HG03039 (cell line): Measurements from ENCODE around the gene SEMA3B.

Source experiments
- ATAC-seq: cut with Tn5 transposase; IDR thresholded peaks from one replicate; pipeline ENCODE4 v1.9.1; 2021; ENCODE audit warnings: mild to moderate bottlenecking, moderate library complexity; ENCODE audit not compliant: unreplicated experiment

The SEMA3B gene

GRCh38 chr3:50292159-50293078 is 23.5 kb downstream of the SEMA3B start, which contains the start of gene IFRD2:
Gene IFRD2 (minus strand): TSS chr3:50292429. CDS start chr3:50292274, 155 bp downstream.
- peak; percentile 86 for ATAC-seq

GRCh38 chr3:50293079-50293801 is 24.3 kb downstream of the SEMA3B start:
- ATAC-seq: no peak

GRCh38 chr3:50294089-50294488 is 25.1 kb downstream of the SEMA3B start:
- no peak for ATAC-seq

GRCh38 chr3:50294492-50295403 is 25.8 kb downstream of the SEMA3B start:
- ATAC-seq: no peak

GRCh38 chr3:50295553-50296431 is 26.8 kb downstream of the SEMA3B start:
- no peak for ATAC-seq

GRCh38 chr3:50296721-50297383 is 27.9 kb downstream of the SEMA3B start:
- ATAC-seq: no peak

GRCh38 chr3:50297384-50297775 is 28.4 kb downstream of the SEMA3B start:
- ATAC-seq: no peak

GRCh38 chr3:50297896-50298725 is 29.2 kb downstream of the SEMA3B start:
- ATAC-seq: no peak

- ATAC-seq: peak; percentile 77
These were observed 30.1 kb downstream of the SEMA3B start, which contains the start of the genes HYAL3 and NAA80 for GRCh38 chr3:50298836-50299637. Gene HYAL3 (minus strand): TSS chr3:50299405. CDS start chr3:50295602, 3,803 bp downstream. Gene NAA80 (minus strand): TSS chr3:50299405. CDS start chr3:50297463, 1,942 bp downstream.

GRCh38 chr3:50299638-50299928 is 30.6 kb downstream of the SEMA3B start:
- ATAC-seq: no peak

GRCh38 chr3:50299929-50300680 is 31.2 kb downstream of the SEMA3B start:
- ATAC-seq: no peak

- no peak for ATAC-seq
These were observed 31.8 kb downstream of the SEMA3B start for GRCh38 chr3:50300681-50301254.

- ATAC-seq: no peak
These were observed 33.4 kb downstream of the SEMA3B start for GRCh38 chr3:50302095-50303012.

GRCh38 chr3:50303013-50303815 is 34.3 kb downstream of the SEMA3B start, which contains the start of gene HYAL1:
Gene HYAL1 (minus strand): TSS chr3:50303574. CDS start chr3:50302956, 618 bp downstream.
- no peak for ATAC-seq

GRCh38 chr3:50304601-50305000 is 35.7 kb downstream of the SEMA3B start:
- no peak for ATAC-seq
